GM19397 (cell line): ENCODE data around the gene GALK1.
"Not testable (repeated sequence)": the region's sequence is repeated elsewhere in the genome, so short reads cannot be mapped to it uniquely, and the experiment has no call there.

Experiments used
- ATAC-seq: cut with Tn5 transposase; IDR thresholded peaks from one replicate; pipeline ENCODE4 v1.9.1; 2021; ENCODE audit warnings: mild to moderate bottlenecking, moderate library complexity; ENCODE audit not compliant: unreplicated experiment

GALK1 gene

DNA sequence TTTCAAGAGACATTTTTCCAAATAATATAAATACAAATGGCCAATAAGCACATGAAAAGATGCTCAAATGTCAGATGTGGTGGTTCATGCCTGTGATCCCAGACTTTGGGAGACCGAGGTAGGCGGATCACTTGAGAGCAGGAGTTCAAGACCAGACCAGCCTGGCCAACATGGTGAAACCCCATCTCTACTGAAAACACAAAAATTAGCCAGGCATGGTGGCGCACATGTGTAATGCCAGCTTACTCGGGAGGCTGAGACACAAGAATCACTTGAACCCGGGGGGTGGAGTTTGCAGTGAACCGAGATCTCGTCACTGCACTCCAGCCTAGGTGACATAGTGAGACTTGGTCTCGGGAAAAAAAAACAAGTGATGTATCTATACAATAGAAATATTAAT lies 2.9 kb upstream of the GALK1 start:
- ATAC-seq: no peak

DNA sequence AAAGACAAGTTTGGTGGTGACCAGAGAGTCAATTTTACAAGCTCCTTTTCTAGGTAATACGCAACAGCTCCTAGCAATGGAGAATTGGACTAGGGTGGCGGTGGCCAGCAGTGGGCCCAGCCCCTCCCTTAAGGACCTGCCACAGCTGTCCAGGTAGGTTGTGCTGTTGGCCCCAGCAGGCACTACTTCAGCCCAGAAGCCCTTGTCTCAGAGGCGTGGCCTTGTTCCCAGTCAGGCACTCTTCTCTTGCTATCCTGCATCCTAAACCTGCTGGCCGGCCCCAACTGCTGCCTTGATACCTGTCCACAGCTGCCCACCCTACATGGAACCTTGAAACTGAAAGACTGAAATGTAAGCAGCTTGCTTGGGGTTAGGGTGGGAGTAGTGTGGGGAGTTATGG lies 989 bp upstream of the GALK1 start:
- ATAC-seq: no peak

DNA sequence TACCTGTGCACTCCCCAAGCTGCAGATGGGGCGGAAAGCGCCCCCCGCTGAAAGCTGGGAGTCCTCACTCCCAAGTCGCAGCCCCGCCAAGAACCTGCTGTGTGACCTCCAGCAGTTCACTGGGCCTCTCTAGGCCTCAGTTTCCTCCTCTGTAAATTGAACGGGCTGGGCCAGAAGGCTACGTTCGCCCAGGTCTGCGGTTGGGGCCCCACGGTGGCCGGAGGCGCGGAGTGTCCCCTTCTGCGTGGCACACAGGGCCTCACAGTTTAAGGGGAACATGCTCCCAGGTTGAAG lies 628 bp downstream of the GALK1 start:
- no peak for ATAC-seq

DNA sequence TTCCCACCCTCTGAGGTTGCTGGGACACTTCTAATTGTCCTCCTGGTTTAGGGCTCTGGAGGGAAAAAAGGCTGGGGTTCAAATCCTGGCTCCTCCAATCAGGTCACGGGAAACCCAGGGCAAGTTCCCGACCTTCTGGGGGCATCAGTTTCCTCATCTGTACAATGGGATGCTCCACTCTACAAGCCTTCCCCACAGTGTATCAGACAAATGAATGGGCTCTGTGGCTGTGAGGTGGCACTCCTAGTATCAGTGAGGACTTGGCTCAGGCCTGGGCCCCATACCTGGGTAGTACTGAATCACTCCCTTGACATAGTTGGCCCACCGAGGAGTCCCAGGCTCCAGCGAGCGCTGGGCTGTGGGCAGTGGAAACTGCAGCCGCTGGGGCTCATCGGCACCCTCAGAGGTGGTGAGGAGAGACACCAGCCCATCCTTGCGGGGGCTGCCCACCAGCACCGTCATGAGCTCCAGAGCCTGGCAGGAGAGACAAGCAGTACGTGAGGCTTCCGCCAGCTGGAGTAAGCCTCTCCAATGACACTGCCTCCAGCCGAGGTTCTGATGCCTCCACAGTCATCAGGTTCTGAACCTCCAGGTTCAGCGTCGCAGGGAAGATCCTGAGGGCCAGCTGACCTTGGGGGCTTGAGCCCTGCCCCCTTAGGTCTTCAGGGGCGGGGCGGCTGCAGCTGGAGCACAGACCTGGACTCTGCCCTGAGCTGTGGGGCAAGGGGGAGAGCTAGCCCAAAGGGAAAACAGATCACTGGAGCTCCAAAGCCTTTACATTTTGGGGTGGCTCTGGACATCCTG lies 1.2 kb downstream of the GALK1 start:
- no peak for ATAC-seq

DNA sequence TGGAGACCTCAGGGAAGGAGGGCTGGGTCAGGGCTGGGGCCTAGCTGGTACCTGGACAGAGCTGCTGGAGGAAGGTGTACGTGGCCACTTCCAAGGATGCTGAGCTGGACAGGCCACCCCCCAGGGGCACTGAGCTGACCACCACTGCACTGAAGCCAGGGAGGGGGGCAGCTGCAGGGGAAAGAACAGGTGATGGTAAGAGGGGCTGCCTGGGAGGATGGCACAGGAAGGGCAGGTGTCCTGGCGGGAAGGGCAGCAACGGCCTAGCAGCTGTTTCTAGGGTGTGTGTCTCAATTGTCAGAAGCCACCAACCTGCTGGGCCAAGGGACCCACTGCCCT lies 1.8 kb downstream of the GALK1 start:
- ATAC-seq: no peak

DNA sequence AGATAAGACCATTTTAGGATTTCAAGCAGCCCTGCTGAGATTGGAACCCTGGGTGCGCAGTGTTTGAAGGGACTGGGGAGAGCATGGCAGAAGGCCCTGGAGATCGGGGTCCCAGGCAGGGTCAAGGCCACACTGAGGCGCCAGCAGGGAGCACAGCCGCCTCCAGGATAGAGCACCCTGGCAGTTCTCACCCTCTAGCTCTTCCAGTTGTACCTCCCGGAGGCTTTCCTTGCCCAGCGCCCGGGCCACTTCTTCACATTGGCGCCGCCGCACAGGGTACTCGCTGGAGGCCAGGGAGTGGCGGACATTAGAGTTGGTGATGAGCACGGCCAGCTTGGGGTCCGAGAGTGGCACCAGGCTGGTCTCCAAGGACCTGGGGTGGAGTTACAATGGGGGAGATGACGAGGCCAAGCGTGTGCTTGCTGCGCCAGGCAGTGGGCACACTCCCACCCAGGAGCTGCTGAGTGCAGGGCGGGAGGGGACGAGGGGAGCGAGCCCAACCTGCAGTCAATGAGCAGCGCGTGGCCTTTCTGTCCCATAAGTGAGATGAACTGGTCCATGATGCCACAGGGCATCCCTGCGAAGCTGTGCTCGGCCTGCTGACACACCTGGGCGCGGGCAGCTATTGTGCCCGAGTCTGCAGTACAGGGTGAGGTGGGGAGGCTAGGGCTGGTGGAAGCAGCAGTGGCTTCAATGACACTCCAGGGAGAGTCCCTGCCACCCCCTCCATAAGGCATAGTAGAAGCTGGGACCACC lies 2.3 kb downstream of the GALK1 start:
- ATAC-seq: no peak

DNA sequence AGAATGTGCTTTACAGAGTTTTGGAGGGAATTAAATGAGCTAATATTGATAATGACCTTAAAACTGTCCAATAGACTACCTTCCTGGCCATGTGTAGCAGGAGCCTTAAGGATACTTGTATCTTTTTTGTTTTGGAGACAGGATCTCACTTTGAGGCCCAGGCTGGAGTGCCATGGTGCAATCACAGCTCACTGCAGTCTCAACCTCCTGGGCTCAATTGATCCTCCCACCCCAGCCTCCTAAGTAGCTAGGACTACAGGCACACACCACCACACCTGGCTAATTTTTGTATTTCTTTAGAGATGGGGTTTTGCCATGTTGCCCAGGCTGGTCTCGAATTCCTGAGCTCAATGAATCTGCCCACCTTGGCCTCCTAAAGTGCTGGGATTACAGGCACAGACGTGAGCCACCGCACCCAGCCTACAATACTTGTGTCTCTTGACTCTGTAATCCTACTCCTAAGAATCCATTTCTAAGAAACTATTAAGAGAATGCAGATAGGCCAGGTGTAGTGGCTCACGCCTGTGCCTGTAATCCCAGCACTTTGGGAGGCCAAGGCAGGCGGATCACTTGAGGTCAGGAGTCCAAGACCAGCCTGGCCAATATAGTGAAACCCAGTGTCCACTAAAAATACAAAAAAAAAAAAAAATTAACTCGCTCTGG lies 4.9 kb downstream of the GALK1 start:
- not testable (repeated sequence) for ATAC-seq

DNA sequence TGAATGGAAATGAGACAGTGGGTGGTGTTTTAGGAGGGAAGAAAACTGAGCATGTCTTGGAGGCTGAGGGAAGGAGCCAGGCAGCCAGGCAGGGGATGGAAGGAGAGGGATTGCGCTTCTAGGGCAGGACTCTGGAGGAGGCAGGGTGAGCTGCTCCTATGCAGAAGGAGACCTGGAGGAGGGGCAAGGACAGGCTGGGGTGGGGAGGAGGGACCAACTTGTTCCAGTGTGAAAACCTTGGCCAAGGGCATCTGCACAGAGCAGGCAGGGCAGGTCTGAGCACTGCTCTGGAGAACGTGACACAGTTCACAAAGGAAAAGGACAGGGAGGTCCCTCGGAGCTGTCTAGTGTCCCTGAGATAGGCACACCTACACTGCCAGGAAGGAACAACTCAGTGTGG lies 5.5 kb downstream of the GALK1 start:
- ATAC-seq: no peak

DNA sequence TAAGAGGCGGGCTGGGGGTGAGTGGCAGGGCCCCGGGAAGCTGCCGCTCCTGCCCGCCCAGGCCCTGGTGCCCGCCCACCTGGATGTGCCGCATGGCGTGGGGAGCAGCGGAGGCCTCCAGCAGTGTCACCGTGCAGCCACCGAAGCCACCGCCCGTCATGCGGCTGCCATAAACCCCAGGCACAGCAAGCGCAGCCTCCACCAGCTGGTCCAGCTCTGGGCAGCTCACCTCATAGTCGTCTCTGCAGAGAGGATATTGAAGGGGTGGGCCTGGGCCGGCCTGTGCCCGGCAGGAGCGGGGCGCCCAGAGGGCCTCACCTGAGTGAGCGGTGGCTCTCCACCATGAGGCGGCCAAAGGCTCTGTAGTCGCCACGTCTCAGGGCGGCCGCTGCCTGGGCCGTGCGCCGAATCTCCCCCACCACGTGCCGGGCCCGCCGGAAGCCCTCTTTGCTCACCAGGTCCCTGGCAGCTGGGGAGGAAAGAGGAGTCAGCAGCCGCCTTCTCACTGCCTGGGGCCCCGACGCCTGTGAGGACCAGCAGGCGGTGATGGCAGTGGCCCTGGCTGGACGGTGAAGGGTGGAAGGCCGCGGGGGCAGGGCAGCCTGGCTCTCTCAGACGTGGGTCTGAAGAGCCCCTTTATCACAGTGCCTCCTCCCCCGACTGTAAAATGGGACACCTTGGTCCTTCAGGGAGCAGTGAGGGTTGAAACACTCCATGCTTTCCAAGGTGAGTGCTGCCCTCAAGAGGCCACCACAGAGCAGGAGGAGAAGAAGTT lies 6.7 kb downstream of the GALK1 start:
- ATAC-seq: no peak

DNA sequence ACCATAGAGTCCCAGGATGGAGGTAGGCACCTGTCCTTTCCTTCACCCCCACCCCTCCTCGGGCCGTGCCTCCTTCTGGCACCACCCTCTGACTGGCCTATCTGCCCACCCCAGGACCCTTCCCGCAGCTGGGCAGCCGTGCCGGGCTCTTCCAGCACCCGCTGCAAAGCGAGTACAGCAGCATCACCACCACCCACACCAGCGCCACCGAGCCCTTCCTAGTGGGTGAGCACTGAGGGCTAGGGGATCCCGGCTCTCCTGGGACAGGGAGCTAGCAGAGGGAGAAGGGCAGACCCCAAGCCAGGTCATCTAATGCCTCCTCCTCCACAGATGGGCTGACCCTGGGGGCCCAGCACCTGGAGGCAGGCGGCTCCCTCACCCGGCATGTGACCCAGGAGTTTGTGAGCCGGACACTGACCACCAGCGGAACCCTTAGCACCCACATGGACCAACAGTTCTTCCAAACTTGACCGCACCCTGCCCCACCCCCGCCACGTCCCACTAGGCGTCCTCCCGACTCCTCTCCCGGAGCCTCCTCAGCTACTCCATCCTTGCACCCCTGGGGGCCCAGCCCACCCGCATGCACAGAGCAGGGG lies 7.8 kb downstream of the GALK1 start:
- no peak for ATAC-seq

DNA sequence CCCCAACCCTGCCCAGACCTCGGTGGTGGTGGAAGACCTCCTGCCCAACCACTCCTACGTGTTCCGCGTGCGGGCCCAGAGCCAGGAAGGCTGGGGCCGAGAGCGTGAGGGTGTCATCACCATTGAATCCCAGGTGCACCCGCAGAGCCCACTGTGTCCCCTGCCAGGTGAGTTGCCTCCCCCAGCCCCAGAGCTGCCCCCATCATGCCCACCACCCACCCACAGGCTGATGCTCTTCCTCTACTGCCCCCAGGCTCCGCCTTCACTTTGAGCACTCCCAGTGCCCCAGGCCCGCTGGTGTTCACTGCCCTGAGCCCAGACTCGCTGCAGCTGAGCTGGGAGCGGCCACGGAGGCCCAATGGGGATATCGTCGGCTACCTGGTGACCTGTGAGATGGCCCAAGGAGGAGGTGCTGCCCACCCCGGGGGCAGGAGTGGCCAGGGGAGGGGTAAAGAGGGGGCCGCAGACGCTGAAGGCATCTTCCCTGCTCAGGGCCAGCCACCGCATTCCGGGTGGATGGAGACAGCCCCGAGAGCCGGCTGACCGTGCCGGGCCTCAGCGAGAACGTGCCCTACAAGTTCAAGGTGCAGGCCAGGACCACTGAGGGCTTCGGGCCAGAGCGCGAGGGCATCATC lies 8.4 kb downstream of the GALK1 start:
- ATAC-seq: no peak

DNA sequence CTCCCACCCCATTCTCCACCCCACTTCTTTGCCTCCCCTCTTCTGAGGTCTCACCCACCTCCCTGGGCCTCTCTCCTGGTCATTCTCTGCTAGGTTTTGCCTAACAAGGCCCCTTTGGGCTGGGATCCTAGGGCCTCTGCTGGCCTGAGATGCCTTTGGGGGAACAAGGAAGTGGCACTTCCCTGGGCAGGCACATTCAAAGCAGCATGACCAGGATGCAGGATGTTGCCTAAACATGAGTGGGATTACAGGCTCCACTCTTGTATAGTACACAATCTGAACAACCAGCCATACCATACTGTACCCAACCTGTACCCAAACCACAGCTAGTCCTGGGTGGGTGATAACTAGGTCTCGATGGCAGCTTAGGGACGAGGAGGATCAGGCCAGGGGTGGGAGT lies 9.0 kb downstream of the GALK1 start:
- ATAC-seq: no peak

DNA sequence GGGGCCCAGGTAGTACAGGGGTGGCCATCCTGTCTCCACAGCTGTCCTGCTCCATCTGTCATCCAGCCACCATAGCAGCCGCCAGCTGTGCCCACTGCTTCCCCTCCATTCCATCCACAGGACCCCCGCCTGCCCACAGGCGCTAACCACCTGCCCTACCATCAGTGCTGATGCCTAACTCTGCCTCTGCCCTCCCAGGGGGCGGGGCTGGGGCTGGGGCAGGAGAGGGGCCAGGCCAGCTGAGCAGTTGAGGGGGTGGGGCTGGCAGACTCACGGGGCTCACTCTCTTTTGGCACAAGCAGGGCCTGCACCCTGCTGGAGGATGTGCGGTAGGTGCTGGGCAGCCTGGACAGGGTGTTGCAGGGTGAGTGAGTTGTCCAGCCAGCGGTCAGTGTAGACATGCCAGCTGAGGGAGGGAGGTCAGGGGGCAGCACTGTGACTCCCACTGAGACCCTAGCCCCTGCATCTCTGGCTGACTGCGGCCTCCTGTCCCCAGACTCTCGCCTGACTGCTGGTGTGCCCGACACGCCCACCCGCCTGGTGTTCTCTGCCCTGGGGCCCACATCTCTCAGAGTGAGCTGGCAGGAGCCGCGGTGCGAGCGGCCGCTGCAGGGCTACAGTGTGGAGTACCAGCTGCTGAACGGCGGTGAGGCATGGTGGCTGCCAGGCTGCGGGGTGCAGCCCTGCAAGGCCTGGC lies 9.6 kb downstream of the GALK1 start:
- ATAC-seq: no peak

DNA sequence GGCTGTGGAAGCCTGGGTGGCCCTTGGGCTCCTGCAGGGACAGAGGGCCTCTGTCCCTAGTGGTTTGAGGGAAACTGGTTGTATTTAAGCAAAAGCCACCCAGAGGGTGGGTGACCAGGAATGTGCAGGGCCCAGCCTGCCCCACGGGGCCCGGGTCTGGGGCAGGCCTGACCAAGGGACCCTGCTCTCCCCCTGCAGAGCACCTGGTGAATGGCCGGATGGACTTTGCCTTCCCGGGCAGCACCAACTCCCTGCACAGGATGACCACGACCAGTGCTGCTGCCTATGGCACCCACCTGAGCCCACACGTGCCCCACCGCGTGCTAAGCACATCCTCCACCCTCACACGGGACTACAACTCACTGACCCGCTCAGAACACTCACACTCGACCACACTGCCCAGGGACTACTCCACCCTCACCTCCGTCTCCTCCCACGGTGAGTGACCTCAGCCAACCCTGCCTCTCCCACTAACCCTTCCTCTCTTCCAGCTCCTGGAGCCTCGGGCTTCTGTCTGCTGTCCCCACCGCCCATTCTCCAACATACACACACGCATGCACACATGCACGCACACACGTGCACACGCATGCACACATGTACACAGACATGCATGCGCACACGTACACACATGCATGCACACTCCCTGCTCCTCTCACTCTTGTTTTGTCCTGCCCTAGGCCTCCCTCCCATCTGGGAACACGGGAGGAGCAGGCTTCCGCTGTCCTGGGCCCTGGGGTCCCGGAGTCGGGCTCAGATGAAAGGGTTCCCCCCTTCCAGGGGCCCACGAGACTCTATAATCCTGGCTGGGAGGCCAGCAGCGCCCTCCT lies 10.4 kb downstream of the GALK1 start:
- ATAC-seq: no peak

DNA sequence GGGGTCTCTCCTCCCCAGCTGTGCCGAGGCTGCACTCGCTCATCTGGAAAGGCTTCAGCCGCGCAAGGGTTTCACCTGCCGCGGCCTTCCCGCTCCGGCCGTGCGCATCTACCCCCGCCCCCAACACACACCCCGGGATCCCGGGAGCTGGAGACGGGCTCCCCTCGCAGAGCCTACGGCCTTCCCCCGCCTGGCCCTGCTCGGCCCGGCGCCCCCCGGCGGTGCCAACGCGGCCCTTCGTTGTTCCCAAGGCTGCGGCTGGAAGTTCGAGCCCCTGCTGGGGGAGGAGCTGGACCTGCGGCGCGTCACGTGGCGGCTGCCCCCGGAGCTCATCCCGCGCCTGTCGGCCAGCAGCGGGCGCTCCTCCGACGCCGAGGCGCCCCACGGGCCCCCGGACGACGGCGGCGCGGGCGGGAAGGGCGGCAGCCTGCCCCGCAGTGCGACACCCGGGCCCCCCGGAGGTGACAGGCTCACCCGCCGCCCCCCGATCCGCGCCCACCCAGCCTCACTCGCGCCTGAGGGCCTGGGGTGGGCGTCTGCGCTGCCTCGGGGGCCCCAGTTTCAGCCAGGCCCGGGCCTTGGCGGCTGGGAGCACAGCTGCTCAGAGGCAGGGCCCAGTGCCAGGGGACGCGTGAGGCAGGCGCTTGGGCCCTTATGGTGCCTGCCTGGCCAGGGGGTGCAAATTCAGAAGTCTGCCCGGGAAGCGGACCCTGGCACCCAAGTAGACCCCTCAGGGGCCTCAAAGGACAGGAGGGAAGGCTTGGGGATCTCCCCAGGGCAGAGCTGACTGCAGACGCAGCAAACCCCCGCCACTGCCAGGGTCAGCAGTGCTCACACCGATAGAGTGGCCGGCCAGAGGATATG lies 11.2 kb downstream of the GALK1 start:
- ATAC-seq: peak; percentile 60

DNA sequence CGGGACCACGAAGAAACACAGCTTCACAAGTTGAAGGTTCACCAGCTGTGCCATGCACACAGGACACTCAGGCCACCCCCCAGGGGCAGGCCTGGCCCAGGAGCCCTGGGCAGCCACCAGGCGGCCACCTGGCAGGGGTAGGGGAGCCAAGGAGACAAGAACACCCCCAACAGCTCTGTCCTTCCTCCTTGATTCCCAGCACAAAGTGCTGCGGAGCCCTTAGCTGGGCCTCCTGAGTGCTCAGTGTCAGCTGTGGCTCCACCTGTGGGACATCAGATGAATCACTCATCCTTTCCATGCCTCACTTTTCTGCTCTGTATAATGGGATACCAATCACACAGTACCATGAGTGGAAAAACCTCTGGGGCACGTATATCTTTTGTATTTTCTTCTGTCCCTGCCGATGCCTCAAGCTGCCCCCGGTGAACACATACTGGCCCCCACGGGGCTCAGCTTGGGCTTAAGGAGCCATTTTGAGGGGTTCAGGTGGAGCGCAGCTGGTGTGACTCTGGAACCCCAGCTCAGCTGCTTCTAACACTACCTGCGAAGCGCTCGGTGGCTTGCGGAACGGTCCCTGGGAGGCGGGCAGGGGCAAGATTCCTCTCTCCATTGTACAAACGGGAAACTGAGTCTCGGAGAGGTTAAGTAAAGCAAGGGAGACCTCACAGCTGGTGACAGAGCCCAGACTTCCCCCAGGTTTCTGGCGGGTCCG lies 12.0 kb downstream of the GALK1 start:
- no peak for ATAC-seq

DNA sequence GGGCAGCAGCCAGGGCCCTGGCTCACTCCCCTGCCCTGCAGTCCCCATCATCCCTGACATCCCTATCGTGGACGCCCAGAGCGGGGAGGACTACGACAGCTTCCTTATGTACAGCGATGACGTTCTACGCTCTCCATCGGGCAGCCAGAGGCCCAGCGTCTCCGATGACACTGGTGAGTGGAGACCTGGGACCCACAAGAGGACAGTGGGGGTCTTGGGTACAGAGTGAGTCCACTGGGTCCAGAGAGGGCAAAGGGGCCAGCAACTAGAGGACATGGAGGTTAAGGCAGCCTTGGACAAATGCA lies 12.6 kb downstream of the GALK1 start:
- no peak for ATAC-seq
